Measurements from ENCODE around the gene FLRT2.

Gene FLRT2, protein sequence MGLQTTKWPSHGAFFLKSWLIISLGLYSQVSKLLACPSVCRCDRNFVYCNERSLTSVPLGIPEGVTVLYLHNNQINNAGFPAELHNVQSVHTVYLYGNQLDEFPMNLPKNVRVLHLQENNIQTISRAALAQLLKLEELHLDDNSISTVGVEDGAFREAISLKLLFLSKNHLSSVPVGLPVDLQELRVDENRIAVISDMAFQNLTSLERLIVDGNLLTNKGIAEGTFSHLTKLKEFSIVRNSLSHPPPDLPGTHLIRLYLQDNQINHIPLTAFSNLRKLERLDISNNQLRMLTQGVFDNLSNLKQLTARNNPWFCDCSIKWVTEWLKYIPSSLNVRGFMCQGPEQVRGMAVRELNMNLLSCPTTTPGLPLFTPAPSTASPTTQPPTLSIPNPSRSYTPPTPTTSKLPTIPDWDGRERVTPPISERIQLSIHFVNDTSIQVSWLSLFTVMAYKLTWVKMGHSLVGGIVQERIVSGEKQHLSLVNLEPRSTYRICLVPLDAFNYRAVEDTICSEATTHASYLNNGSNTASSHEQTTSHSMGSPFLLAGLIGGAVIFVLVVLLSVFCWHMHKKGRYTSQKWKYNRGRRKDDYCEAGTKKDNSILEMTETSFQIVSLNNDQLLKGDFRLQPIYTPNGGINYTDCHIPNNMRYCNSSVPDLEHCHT

DNA sequence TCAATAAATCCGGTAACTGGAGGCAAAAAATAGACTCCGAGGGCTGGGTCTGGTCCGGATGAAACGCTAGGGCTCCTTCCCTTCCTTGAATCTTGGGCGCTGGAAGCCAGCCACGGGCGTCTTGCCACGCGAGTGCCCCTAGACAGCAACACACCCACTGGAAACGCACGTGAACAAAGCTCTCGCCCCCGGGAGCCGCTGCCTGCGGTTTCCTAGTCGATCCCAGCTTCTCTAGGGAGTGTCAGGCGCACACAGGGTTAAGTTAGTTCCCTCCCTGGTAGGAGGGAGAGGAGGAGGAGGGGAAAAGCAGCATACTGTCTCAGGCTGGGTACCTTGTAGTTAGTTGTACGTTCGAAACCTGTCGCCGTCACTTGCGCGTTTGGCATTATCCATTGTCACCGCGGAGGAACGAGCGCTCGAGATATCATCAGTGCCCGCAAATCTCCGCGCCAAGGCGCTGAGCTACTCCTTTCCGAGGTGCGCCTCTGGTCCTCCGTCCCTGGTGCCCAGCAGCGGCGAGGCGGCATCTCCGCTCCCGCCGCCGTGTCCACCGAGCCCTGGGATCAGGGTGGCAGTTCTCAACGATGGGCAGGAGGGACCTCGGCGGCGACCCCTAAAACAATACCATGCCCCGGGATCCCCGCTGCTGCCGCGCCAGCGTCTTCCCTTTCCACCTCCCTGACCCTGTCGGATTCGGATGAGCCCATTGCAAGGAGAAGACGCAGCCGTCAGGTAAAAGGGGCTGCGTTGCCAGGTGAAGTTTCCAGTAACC is at the start of gene FLRT2:
Gene FLRT2, plus strand, starts transcription at position 342 of the 772 bp plus-strand sequence. CDS start 91,371 bp downstream, outside the sequence.
- DNase-seq: peak; percentile 66

DNA sequence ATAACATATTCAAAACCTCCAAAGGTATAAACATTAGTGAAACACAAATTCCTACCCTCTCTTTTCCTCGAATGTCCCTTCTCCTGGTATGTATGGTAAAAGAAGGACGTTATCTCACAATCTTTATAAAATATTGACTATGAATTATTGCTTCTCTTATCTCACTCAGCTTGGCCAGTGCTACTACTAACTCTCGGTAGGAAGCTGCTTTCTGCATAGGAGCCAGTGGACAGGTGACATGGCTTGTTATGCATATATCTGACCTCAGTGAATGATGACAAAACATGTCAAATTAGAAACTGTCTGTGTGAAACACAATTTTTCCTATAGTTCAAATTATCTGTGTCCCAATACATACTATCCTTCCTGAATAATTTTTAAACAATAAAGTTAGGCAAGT is 48.5 kb upstream of the FLRT2 start:
- no peak for DNase-seq

DNA sequence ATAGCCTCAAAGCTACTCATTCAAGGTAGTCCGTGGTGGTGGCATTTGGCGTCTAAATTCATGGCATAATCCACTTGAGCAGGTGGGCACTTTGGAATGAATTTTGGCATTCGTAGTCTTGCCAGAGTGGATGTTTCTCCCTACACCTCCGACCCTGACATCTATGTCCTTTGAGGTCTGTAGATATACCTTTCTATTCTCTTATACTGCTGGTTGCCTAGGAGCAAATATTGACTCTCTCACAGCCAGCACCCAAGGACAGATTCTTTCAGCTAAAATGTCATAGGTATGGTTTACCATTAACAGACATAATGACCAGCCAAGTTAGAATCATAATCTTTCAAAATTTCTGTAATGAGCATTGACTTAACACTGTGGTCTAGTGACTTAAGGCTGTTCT is 47.4 kb upstream of the FLRT2 start:
- no peak for DNase-seq

DNA sequence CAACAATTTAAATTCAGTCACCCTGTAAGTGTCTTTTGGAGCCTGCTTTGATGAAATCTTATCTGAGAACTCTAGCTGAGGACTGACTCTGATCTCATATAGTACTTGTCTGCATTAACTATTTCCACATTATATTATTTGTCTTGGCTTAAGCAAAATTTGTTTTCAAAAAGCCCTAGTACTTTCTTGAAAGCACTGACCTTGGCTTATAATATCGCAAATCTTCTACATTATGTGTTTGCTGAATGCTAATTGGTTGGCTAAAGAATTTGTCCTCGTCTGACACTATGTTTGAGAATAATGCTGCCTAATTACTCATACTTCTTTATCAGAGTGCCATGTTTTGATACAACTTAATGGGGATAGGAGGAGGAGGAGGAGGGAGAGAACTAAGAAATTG is 46.9 kb upstream of the FLRT2 start:
- no peak for DNase-seq

DNA sequence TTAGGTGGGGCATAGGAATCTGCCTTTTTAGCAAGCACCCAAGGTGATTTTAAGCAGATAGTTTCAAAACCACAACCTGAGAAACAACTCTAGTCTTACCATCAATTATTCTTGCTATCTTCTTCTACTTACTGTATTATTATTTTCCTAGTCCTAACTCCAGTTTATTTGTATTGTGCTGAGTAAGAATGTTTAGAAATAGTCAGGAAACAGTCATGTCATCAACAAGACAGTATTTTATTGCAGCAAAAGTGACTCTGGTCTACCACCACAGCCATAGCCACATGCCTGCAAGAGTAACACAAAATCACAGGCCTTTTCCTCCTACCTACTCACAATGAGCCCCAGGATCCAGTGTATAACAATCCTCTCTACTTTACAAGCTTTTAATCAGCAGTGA is 46.3 kb upstream of the FLRT2 start:
- DNase-seq: no peak

DNA sequence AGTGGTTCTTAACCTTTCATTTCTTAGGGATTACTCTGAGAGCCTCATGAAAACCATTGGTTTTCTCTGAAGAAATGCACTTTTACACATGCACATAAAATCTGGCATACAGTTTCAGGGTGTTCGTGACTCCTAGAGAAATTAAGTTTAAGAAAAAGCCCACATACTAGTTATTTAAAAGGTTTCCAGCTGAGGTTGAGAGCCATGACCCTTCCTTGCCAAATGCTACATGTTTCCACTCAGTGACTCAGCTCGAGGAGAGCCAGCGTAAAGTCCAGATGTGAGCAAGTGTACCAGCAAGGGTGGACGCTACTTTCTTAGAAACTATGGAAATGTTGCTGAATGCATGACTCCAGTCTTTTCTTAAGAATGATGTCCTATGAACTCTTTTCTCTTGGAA is 42.7 kb upstream of the FLRT2 start:
- no peak for DNase-seq

DNA sequence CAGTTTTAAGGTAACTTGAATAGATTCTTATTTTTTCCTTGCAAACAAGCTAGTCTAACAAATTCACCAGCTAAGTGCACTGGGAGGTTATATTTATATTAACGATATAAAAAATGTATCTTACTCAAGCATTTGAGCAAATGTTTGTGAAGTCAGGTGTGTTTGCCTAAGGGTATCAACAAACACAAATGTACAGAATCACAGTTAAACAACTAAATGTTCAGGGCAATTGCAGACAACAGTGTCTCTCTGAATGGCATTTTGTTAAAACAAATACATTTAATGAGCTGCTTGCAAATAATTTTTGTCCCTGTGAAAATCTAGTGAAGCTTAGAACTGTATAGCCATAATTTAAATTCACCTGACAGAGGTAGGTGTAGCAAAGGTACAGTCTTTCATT is 28.2 kb upstream of the FLRT2 start:
- peak; percentile 41 for DNase-seq

DNA sequence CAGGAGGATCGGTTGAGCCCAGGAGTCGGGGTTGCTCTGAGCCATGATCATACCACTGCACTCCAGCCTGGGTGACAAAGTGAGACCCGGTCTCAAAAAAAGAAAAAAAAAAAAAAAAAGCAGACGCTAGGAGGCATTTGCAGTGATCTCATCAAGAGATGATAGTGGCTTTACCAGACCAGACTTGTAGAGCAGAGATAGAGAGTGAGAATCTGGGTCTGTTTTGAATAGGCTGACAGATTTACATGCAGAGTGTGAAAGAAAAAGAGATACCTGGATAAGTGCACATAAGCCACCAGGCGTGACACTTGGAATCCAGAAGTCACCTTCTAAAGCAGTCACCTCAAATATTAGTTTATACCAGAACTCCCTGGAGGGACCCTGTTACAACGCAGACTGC is 21.1 kb upstream of the FLRT2 start:
- DNase-seq: no peak

DNA sequence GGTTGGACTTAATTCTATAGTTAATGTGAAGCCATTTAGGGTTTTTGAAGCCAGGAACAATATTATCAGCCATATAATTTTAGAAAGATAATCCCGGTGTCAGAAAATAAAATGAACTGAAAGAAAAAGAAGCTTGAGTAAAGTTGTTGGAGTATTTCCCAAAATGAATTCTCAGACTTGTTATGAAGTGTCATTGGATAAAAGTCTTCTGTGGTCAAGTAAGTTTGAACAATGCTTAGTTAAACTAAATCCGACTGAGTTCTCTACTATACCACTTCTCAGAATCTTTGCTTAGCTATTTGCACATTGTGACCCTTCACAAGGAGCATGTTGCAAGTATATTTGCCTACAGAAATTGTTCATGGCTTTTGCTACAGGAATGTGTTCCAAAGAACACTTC is 17.5 kb upstream of the FLRT2 start:
- DNase-seq: no peak

DNA sequence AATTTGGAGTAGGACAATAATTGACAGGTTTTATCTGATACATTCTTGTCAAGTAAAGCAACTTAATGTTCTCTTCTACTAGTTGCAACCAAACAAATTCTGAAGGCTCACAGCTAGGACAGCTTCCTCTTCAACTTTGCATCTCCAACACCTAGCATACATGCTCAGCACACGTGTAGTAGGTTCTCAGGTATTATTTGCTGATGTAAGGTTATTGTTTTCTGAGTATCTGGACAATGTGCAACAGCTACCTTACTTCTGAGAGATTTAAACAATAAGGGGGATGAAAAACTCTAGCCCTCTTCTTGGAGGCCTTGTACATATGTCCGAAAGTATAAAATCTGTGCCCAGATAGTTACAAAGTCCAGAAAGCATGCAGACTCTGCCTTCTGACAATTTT is 15.5 kb upstream of the FLRT2 start:
- DNase-seq: no peak

DNA sequence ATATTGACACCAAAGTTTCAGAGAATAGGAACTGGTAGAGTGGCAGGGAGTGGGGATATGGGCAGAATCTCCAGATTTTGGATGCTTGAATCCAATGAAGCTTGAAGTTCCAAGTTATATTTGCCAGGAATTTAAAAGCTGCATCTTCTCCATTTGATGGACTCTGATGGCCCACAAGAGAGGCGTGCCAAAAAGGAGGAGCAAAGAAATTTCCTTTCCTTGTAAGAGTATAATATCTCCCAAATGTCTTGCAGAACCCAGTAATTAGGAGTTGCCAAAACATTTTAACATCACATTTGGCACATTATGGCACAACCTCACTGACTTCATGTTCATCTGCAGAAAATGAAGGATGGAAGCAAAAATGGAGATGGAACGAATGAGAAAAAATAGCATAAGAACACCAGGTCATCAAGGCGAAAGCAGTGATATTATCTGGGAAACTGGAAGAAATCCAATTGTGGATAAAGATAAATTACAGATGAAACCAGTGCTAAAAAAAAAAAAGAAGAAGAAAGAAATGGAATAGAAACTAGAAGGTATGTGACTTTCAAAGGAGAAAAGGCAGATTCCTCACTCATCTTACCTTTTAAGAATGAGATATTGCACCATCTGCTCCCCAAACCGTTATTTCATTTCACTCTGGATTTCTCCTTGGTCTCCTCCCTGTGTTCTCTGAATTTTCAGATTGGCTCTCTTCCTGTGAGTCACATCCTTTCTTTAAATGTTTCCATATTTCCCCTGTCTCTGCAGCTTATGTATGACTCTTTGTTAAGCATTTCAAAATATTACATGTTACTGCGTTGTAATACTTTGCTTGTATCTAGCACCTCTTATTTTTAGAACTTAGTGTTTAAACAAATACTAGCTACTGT is 13.5 kb upstream of the FLRT2 start:
- no peak for DNase-seq

DNA sequence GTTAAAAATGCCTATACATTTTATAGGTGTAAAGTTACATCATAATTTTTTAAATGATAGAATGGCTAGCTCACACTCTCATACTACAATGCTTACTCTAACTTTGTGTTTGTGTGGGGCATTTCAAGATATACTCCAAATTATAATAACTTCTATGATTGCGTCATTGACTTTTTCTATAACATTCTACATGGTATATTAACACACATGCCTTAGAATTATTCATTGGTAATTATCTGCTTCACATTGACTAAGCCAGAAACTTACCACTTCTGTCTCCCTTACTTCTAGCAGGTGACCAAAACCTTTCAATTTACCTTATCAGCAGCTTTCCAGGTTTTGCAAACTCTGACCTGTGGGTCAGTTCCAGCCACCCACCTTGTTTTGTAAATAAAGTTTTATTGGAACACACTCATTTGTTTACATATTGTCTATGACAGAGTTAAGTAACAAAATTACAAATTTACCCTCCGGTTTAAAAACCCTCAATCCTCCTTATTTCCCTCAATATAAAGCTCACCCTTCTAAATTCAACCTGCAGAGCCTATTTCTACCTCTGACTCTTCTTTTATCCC is 12.7 kb upstream of the FLRT2 start:
- DNase-seq: no peak

DNA sequence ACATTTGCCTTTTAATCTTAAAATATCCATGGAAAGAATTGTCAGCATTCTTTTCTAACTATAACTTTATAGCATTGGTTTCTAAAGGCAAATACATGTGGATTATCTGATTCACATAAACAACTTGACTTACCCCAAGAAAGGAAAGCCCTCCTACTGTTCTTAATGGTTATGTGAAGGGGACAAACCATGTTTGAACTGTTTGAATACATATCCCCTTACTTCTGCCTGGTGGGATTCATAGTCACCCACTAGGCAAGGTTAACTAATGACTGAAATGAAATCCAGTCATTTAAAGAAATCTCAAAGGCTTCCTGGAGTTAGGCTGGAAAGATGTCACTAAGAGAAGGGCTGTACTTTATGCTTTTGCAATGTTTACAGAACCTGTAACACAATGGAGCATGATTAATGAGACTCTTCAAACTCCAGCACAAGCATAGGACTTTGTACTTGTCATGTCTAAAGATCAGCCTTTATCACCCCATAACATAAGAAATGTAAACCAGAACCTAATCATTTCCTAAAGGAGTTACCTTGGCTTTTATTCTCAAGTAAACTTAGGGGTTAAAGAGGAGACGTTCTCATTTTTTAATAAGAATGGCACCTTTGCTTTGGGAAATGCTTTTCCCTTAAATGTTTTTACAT is 10.2 kb upstream of the FLRT2 start:
- peak; percentile 52 for DNase-seq

DNA sequence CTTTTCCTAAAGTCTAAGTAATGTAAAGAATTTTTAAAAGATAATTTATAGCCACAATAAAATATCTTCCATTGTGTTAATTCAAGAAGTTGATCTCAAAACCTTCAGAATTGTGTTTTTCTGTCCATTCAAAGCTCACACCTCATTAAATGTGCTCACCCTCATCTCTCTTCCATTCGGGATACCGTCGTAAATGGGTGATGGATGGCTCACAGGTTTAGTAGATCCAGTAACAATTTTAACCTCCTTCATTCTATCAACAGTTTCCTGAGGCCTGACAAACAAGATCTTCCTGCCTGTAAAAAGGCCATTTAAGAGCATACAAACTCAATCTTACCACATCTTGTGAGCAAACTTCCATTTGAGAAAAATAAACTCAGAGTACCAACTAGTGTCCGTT is 9.4 kb upstream of the FLRT2 start:
- DNase-seq: no peak

DNA sequence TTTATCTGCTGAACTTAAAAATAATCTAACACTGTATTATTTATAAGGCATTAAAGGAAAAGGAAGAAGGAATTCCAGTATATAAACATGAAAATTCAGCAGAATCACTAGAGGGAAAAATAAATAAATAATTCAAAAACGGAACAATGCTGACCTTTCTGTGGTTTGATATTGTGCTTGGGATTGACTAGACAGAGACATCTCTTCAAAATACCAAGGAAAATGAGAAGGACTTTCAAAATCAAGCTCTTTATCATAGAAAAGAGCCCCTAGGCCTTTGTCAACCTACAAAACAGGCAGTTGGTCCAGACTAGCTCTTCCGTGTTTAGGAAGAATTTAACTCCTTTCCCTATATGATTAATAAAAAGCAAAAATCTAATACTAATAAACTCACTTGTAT is 6.3 kb upstream of the FLRT2 start:
- no peak for DNase-seq

DNA sequence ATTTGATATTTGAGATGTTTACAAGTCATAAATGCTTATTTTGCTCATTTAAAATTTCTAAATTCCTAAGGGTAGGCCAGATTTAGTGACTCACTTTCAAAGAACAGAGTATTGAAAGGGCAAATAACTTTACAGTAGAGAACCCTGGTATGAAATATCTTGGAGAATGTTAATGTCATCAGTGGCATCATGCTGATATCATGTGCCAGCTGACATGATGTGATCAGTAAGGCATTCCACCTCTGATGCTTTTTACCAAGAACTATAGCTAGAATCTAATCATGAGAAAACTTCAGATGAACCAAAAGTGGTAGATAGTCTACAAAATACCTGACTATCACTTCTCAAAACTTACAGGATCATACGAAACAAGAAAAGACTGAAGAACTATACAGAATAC is 2.9 kb upstream of the FLRT2 start:
- DNase-seq: no peak

DNA sequence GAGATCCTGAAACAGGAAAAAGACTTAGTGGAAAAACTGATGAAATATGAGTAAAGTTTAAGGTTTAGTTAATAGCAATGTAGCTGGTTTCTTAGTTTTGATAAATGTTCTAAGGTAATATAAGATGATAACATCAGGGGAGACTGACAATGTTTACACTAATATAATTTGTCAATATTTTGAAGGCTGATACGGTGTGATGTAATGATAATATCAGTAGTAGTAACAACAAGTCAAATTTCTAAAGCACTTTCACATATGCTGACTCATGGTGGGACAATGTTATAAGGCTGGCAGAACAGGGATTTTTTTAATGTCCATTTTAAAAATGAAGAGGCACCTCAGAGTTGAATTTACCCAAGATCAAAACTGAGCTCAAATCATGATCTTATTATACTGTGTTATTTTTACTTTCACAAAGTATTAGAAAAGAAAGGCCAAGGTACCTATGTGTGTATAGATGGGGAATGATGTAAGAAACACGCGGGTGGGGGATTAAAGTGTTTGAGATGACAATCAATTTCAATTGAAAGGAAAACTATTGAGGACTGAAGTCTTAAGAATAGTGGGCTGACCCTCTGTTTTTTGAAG is 2.4 kb upstream of the FLRT2 start:
- DNase-seq: no peak

DNA sequence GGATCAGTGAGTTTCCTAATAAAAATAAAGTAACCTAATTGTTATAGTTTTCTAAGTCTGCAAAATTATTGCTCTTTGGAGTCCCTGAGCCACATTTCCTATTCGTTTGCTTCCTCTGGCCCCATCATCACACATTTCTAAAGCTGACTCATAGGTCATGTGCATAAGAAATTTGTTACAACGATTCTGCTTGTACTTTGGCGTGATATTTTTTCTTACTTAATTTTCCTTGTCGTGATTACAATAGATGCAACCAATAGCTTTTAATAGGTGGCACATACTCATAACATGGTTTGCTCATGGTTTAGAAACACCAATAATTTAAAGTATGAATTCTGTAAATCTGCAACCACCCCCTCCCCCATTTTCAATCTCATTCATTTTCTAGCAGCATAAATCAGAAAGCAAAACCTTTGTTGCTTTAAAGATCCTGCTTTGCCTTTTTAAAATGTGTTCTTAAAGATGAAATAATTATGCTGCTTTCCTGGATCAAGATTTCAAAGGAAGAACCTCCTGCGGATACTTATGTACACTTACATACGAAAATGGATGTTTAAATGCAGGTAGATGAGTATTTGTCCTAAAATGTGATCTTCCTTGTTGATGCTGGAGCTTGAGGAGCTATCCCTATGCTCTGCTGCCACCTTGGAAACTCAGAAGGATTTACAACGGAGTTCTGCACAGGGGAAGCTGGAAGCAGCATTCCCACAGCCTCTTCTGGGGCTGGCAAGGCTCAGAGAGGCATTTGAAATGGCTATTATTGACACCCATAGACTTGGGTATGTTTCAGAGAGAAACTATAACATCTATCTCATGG is 1.7 kb upstream of the FLRT2 start:
- DNase-seq: peak; percentile 87

DNA sequence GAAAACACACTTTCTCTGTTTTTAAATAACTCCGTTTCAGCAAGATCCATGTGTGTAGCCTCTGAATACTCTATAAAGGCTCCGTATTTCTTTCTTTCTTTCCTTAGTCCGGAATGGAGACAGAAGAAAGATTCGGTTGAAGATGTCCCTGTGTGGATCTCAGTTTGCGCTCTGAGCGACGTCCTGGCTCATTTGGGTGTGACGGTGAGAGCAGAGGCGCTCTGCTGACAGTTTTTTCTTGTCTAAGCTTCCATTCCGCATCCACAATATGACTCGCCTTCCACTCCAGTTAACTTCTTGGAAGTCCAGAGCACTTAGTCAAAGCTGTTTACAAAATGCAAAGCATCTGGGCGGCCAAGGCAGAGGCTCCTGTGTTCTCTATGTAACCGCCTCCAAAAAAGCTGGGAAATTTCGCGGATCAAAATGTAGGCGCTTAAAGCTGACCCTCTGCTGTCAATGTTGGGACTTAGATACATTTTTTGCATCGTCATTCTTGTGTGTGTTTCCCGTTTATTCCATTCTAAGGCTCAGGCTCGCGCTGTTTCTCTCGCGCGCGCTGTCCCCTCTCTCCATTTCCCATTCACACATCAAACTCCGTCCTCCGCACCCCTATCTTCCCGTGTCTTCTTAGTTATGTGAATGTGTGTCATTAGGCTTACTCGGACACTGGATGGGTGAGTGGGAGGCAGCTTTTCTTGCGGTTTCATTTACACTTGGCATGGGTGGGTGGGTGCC is 880 bp upstream of the FLRT2 start:
- peak; percentile 69 for DNase-seq

DNA sequence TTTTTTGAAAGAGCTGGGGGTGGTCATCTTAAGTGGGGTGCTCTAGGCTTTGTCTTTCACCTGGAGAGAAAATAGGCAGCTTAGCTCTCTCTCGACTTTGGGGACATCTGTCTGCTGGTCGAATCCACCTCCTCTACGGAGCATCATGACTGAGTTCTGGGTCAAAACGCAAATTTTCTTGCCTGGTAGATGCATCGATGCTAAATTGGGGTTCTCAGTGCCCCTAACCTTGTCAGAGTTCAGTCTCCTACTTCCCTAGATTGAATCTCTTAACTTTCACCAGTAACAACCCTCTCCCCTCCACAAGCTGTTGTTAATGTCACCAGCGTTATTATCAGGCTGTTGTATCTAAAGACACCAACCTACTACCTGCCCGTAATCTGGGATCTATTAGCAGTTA is 682 bp downstream of the FLRT2 start:
- DNase-seq: no peak

Measured in NCI-H748 treated with DMSO at 0.1 percent for 48 hours (cell line).